K562 (cell line): ENCODE data around the gene PRR14. TPM values are rescaled to one million over a fixed set of nuclear protein-coding genes. Genes with fewer than 3 reads are reported as not detected.

Source experiments
- ATAC-seq: fragments of 200-7000 bp; cut with Tn5 transposase; 3 replicates; pipeline ENCODE4 v1.9.1; 2020; ENCODE audit warnings: moderate library complexity
- BruUV-seq: library from RNA; stranded (reverse); fragments of 400-500 nt; replicated peaks from 2 replicates; lab custom pipeline; 2021; lab: Mats Ljungman, UMichigan
- CTCF ChIA-PET: fragments of 300-600 bp; formaldehyde crosslinking; extraction: SDS; loops from one replicate; lab custom pipeline; 2021; ENCODE audit warnings: low intra/inter-chr PET ratio; lab: Yijun Ruan, JAX
- POLR2A ChIA-PET: fragments of 300-600, 350-650 bp; sonication (Branson Sonifier 250); formaldehyde crosslinking; extraction: SDS; loops from one replicate; lab custom pipeline; 2021; ENCODE audit warnings: antibody characterized with exemption, inconsistent platforms; lab: Yijun Ruan, JAX
- DNase-seq, 4 experiments: peaks; one replicate each; pipeline versions ENCODE4 v3.0.0 to v3.0.0-alpha.2; 2011 to 2018; ENCODE audit warnings: low spot score in 3 of 4, mixed read lengths in 3 of 4; ENCODE audit errors: extremely low read depth in 1 of 4
- FAIRE-seq: peaks from 2 replicates; lab custom pipeline; 2011; peaks lifted over from hg19 to GRCh38; lab: Jason Lieb, UNC
- H2AFZ ChIP-seq: 2 replicates; pipeline ENCODE4 v1.6.0; 2011; ENCODE audit warnings: low read depth, low read length, control low read depth, inconsistent platforms
- H3K27ac ChIP-seq: fragments of 200-600 bp; 3 replicates; pipeline ENCODE4 v1.8.0; 2011; ENCODE audit warnings: low read depth, mild to moderate bottlenecking, control low read depth, inconsistent platforms, low read length, moderate library complexity, mixed read lengths; ENCODE audit errors: extremely low read depth
- H3K27me3 ChIP-seq, 2 experiments: fragments of 300-600 bp in 1 of 2; 2 replicates in 1 of 2; 3 replicates in 1 of 2; pipeline versions ENCODE4 v1.6.0 to v1.8.0; 2011; ENCODE audit warnings: inconsistent platforms in 2 of 2, low read length in 2 of 2, mild to moderate bottlenecking in 1 of 2, mixed read lengths in 1 of 2, moderate library complexity in 1 of 2; ENCODE audit not compliant: control insufficient read depth in 2 of 2, insufficient read depth in 2 of 2
- H3K36me3 ChIP-seq: fragments of 300-600 bp; 3 replicates; pipeline ENCODE4 v1.8.0; 2011; ENCODE audit warnings: mild to moderate bottlenecking, low read length, inconsistent platforms; ENCODE audit not compliant: control insufficient read depth, insufficient read depth
- H3K4me1 ChIP-seq, 2 experiments: fragments of 200-600 bp in 1 of 2; replicated peaks in 1 of 2; 2 replicates in 1 of 2; 3 replicates in 1 of 2; pipeline versions ENCODE4 v1.5.1 to v1.8.0; 2011; ENCODE audit warnings: inconsistent platforms in 2 of 2, low read length in 2 of 2, mild to moderate bottlenecking in 1 of 2, mixed read lengths in 1 of 2, moderate library complexity in 1 of 2; ENCODE audit not compliant: control insufficient read depth in 2 of 2, insufficient read depth in 2 of 2
- H3K4me2 ChIP-seq: 2 replicates; pipeline ENCODE4 v1.6.1; 2011; ENCODE audit warnings: low read length, control low read depth, inconsistent platforms, mixed read lengths; ENCODE audit not compliant: insufficient read depth
- H3K4me3 ChIP-seq: fragments of 200-600 bp; sonication (generic), shearing (Covaris generic); 2 replicates; pipeline ENCODE4 v1.5.1; 2016; ENCODE audit warnings: control low read depth, inconsistent platforms
- H3K79me2 ChIP-seq: fragments of 200-600 bp; 3 replicates; pipeline ENCODE4 v1.8.0; 2011; ENCODE audit warnings: low read length, inconsistent platforms; ENCODE audit not compliant: control insufficient read depth, insufficient read depth
- H3K9ac ChIP-seq, 2 experiments: 2 replicates each; pipeline versions ENCODE4 v1.6.0 to v1.6.1; 2011; ENCODE audit warnings: low read depth in 2 of 2, low read length in 2 of 2, control low read depth in 1 of 2, inconsistent platforms in 1 of 2, mild to moderate bottlenecking in 1 of 2, mixed read lengths in 1 of 2; ENCODE audit not compliant: insufficient read depth in 1 of 2
- H3K9me1 ChIP-seq: one replicate; pipeline ENCODE4 v1.6.0; 2011; ENCODE audit warnings: inconsistent platforms, mild to moderate bottlenecking, low read length, moderate library complexity; ENCODE audit not compliant: control insufficient read depth, insufficient read depth
- H3K9me3 ChIP-seq: replicated peaks from 2 replicates; pipeline ENCODE4 v1.5.1; 2011; ENCODE audit warnings: low read depth, low read length, inconsistent platforms; ENCODE audit not compliant: control insufficient read depth, insufficient read depth
- H4K20me1 ChIP-seq: replicated peaks from 2 replicates; pipeline ENCODE4 v1.6.1; 2011; ENCODE audit warnings: low read length, inconsistent platforms, mixed read lengths; ENCODE audit not compliant: control insufficient read depth, insufficient read depth
- C11orf30 ChIP-seq: fragments of 450-650 bp; IDR thresholded peaks from 2 replicates; pipeline ENCODE4 v1.6.1; 2016; ENCODE audit warnings: low read depth, mild to moderate bottlenecking
- ETV1 ChIP-seq: fragments of 450-650 bp; conservative IDR thresholded peaks from 2 replicates; pipeline ENCODE4 v1.6.1; 2016; ENCODE audit warnings: missing genetic modification characterization, control low read depth, low read depth, missing compliant biosample characterization
- FOXJ3 ChIP-seq: sonication (generic); formaldehyde crosslinking; IDR thresholded peaks from 2 replicates; pipeline ENCODE4 v1.4.0; 2020; ENCODE audit warnings: mild to moderate bottlenecking, missing genetic modification reagents
- GABPB2 ChIP-seq: fragments of 250-450 bp; sonication (Bioruptor Pico); conservative IDR thresholded peaks from 2 replicates; pipeline ENCODE4 v1.5.1; 2021; ENCODE audit warnings: mild to moderate bottlenecking
- MAFF ChIP-seq: IDR thresholded peaks from 2 replicates; pipeline ENCODE4 v1.6.1; 2012; ENCODE audit warnings: low read length, improper control_type of control experiment
- NR3C1 ChIP-seq: sonication (generic); formaldehyde crosslinking; IDR thresholded peaks from 2 replicates; pipeline ENCODE4 v1.8.1; 2022; ENCODE audit warnings: missing genetic modification reagents
- POLR2A ChIP-seq: fragments of 450-650 bp; conservative IDR thresholded peaks from 2 replicates; pipeline ENCODE4 v1.6.1; 2016
- POLR2B ChIP-seq: fragments of 450-650 bp; IDR thresholded peaks from 2 replicates; pipeline ENCODE4 v1.6.1; 2018; ENCODE audit warnings: low read depth; ENCODE audit not compliant: partially characterized antibody
- RBBP5 ChIP-seq: fragments of 200-600 bp; sonication (generic); IDR thresholded peaks from 2 replicates; pipeline ENCODE4 v1.6.1; 2012; ENCODE audit warnings: borderline replicate concordance, mild to moderate bottlenecking, low read length, control low read depth, inconsistent platforms; ENCODE audit not compliant: insufficient read depth, poor library complexity, severe bottlenecking
- SP2 ChIP-seq: IDR thresholded peaks from 2 replicates; pipeline ENCODE4 v1.6.1; 2011; ENCODE audit warnings: mild to moderate bottlenecking, low read depth, low read length, moderate library complexity; ENCODE audit not compliant: poor library complexity, severe bottlenecking; ENCODE audit errors: extremely low read depth
- TAF1 ChIP-seq: IDR thresholded peaks from 2 replicates; pipeline ENCODE4 v1.6.1; 2011; ENCODE audit warnings: mild to moderate bottlenecking, low read length, moderate library complexity; ENCODE audit not compliant: insufficient read depth, control insufficient read depth, severe bottlenecking; ENCODE audit errors: extremely low read depth
- THRAP3 ChIP-seq: fragments of 450-650 bp; IDR thresholded peaks from 2 replicates; pipeline ENCODE4 v1.6.1; 2016; ENCODE audit warnings: mild to moderate bottlenecking, inconsistent platforms, borderline replicate concordance
- XRCC4 ChIP-seq: IDR thresholded peaks from one replicate; pipeline ENCODE4 v1.6.1; 2011; ENCODE audit not compliant: insufficient read depth, insufficient read length; ENCODE audit errors: extremely low read depth
- ZBTB7A ChIP-seq: IDR thresholded peaks from 2 replicates; pipeline ENCODE4 v1.6.1; 2011; ENCODE audit warnings: low read depth, mild to moderate bottlenecking, low read length, moderate library complexity, borderline replicate concordance; ENCODE audit not compliant: control insufficient read depth
- ZNF217 ChIP-seq: sonication (generic); formaldehyde crosslinking; IDR thresholded peaks from 2 replicates; pipeline ENCODE4 v1.8.0; 2022; ENCODE audit warnings: mild to moderate bottlenecking, missing genetic modification reagents
- ZNF316 ChIP-seq: fragments of 450-650 bp; IDR thresholded peaks from 2 replicates; pipeline ENCODE4 v1.6.1; 2016
- ZNF76 ChIP-seq: fragments of 250-450 bp; sonication (Bioruptor Pico); IDR thresholded peaks from 2 replicates; pipeline ENCODE4 v1.4.0; 2020; ENCODE audit warnings: mild to moderate bottlenecking, moderate library complexity, borderline replicate concordance
- WGBS: fragments of 100-300 bp; shearing (Covaris generic); methylation state at CpG from one replicate; pipeline ENCODE4 v1.1.6; 2016; ENCODE audit warnings: low coverage, mixed read lengths; ENCODE audit not compliant: insufficient coverage; ENCODE audit errors: missing lambda C conversion rate; 5-methylcytosine and 5-hydroxymethylcytosine counted together
- in situ Hi-C: fragments of 300-500 bp; cut with MboI; formaldehyde crosslinking; loops from 4 replicates; pipeline ENCODE4 v1.15.0; 2018; ENCODE audit warnings: inconsistent platforms, mixed read lengths
- intact Hi-C: fragments of 100-400 bp; cut with micrococcal nuclease; formaldehyde crosslinking; loops from 2 replicates; pipeline ENCODE4 v1.14.2; 2022
- polyA plus RNA-seq, 8 experiments: library from polyadenylated mRNA; depleted of rRNA in 4 of 8; stranded (reverse) in 5 of 8; unstranded in 3 of 8; fragments of >200 nt; fragmentation: Nextera tagmentation in 2 of 8; fragmentation: Illumina TruSeq in 1 of 8; extraction: Ambion mirVana in 2 of 8; extraction: Trizol in 1 of 8; gene quantifications; 2 replicates each; pipeline versions ENCODE4 v1.2.1 to v1.2.3, GENCODE V29; 2011 to 2014; ENCODE audit warnings: inconsistent platforms in 1 of 8, missing spikeins in 1 of 8
- total RNA-seq, 7 experiments: library from RNA; depleted of rRNA in 6 of 7; stranded (reverse); fragments of >200 nt in 6 of 7; fragmentation: Illumina TruSeq in 2 of 7; extraction: Trizol in 2 of 7; gene quantifications; 2 replicates each; pipeline versions ENCODE4 v1.2.1 to v1.2.3, GENCODE V29; 2011 to 2021; ENCODE audit warnings: low replicate concordance in 1 of 7
- TF ChIP-seq, protein P1 (sequence below): fragments of 250-450 bp; sonication (Bioruptor Pico); IDR thresholded peaks from 2 replicates; pipeline ENCODE4 v1.8.0; 2021; ENCODE audit warnings: mild to moderate bottlenecking, moderate library complexity
- TF ChIP-seq, protein P2 (sequence below): IDR thresholded peaks from 2 replicates; pipeline ENCODE4 v1.6.1; 2012; ENCODE audit warnings: low read depth, low read length, improper control_type of control experiment, borderline replicate concordance
- TF ChIP-seq, protein P3 (sequence below): fragments of 250-450 bp; sonication (Bioruptor Pico); IDR thresholded peaks from 2 replicates; pipeline ENCODE4 v1.8.0; 2022; ENCODE audit warnings: moderate library complexity, mild to moderate bottlenecking, inconsistent platforms

Gene PRR14
- total and polyA plus RNA-seq, 9 of the 15 experiments (the other 6 are each of a cell fraction or from before 2014, with no cell fraction given) = 2.2 to 63.1 (median 11.5) TPM

DNA sequence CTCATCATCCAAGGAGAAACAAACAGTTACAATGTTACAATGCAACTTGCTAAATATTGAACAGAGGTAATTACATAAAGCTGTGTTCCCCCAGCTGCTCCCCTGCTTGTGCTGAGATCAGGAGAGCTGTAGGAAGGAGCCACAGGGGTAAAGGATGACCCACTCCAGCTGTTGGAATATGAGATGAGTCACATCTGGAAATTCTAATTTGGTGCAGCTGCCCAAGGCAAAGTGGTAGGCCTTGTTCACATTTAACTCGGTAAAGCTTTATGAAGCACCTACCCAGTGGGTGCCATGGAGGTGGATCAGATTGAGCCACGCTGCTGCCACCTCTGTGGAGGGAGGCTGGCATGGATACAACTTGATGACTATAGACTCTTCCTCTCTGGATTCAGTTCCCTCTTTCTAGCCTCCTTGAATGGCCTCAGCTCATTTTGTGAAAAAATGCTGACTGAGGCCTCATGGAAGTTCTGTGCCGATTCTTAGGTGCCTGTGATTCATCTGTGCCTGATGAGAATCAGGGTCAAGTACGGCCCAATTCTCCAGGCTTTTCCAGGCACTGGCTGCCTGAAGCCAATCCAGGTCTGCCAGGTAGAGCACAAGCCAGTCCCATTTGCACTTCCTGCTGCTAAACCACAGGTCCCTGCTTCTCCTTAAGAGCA, 48.0 kb upstream of the PRR14 start:
- 74% methylated on average over 4 of the region's 4 CpGs for WGBS
- Histone ChIP-seq H3K4me3 (no peak overlapping the region), H3K9me3 (no peaks in the 10 kb centered on the region), H3K4me1 (peaks cover 0 to 12% of the 10 kb centered on the region in 2 experiments; a peak in 2 of 5 replicates), H3K9me1 (no peaks in the 10 kb centered on the region), H3K27me3 (no peaks in the 10 kb centered on the region), H3K9ac (no peak overlapping the region), H3K27ac (no peak overlapping the region), H3K36me3 (peaks cover 50% of the 10 kb centered on the region), H3K4me2 (no peak overlapping the region), H3K79me2 (no peaks in the 10 kb centered on the region), H4K20me1 (no peaks in the 10 kb centered on the region), H2AFZ (no peak overlapping the region)
- no peak for ATAC-seq
- FAIRE-seq = no peak
- ChIA-PET POLR2A (interaction anchor here (0.8 to 1.7 kb wide), 8 partner anchors 7 to 159 kb away, joined by 3 to 7 read pairs (median 4); partner anchors contain the start of genes ZNF689 and ZNF747), CTCF (no interaction called here)
- no peak for DNase-seq
- intact Hi-C loops = no loop called here
- in situ Hi-C loops = no loop called here
- no TSS peak for BruUV-seq
- TF ChIP-seq, protein P1, sequence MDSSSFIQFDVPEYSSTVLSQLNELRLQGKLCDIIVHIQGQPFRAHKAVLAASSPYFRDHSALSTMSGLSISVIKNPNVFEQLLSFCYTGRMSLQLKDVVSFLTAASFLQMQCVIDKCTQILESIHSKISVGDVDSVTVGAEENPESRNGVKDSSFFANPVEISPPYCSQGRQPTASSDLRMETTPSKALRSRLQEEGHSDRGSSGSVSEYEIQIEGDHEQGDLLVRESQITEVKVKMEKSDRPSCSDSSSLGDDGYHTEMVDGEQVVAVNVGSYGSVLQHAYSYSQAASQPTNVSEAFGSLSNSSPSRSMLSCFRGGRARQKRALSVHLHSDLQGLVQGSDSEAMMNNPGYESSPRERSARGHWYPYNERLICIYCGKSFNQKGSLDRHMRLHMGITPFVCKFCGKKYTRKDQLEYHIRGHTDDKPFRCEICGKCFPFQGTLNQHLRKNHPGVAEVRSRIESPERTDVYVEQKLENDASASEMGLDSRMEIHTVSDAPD = no peak
- TF ChIP-seq ETV1 = no peak
- TF ChIP-seq NR3C1 (CRISPR knock-in tag) = no peak
- TF ChIP-seq SP2 = no peak
- TF ChIP-seq TAF1 = no peak
- TF ChIP-seq, protein P2, sequence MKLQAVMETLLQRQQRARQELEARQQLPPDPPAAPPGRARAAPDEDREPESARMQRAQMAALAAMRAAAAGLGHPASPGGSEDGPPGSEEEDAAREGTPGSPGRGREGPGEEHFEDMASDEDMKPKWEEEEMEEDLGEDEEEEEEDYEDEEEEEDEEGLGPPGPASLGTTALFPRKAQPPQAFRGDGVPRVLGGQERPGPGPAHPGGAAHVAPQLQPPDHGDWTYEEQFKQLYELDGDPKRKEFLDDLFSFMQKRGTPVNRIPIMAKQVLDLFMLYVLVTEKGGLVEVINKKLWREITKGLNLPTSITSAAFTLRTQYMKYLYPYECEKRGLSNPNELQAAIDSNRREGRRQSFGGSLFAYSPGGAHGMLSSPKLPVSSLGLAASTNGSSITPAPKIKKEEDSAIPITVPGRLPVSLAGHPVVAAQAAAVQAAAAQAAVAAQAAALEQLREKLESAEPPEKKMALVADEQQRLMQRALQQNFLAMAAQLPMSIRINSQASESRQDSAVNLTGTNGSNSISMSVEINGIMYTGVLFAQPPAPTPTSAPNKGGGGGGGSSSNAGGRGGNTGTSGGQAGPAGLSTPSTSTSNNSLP = no peak
- no peak for TF ChIP-seq ZNF217 (CRISPR knock-in tag)
- TF ChIP-seq ZNF316 = peak; percentile 58
- no peak for TF ChIP-seq ZBTB7A
- TF ChIP-seq, protein P3, sequence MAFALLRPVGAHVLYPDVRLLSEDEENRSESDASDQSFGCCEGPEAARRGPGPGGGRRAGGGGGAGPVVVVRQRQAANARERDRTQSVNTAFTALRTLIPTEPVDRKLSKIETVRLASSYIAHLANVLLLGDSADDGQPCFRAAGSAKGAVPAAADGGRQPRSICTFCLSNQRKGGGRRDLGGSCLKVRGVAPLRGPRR (CRISPR knock-in tag) = no peak
- 0 out of 2 replicates have a peak, but pooled peaks have one; percentile 38 for TF ChIP-seq C11orf30
- no peak for TF ChIP-seq POLR2B
- 0 out of 2 replicates have a peak, but pooled peaks have one; percentile 1 for TF ChIP-seq MAFF
- TF ChIP-seq GABPB2 (CRISPR knock-in tag) = no peak
- TF ChIP-seq POLR2A = 0 out of 2 replicates have a peak, but pooled peaks have one; percentile 35
- TF ChIP-seq FOXJ3 (CRISPR knock-in tag) = no peak
- TF ChIP-seq XRCC4 = no peak
- no peak for TF ChIP-seq ZNF76
- no peak for TF ChIP-seq RBBP5
- TF ChIP-seq THRAP3 = no peak
